ENCODE measurements around the gene PTPRF.

- TF ChIP-seq CTCF (IDR thresholded peaks at IDR 0.05; ENCODE audit: low read depth, low read length, missing input control) (no peak), MAX (IDR thresholded peaks at IDR 0.05) (no peak), YY1 (IDR thresholded peaks at IDR 0.05) (no peak), GABPA (IDR thresholded peaks at IDR 0.05 in 1 of 2, conservative IDR thresholded peaks at IDR 0.05 in 1 of 2) (no peak), HNF4G (IDR thresholded peaks at IDR 0.05) (no peak)
Measured at GRCh38 chr1:43600033-43601020, 69.6 kb downstream of the PTPRF start.
